ENCODE measurements around the gene PPP1R8.
A peak's percentile ranks its signal among the peaks of the same experiment; 100 is the strongest.
"Not testable (repeated sequence)": the region's sequence is repeated elsewhere in the genome, so short reads cannot be mapped to it uniquely, and the experiment has no call there.

Gene PPP1R8

GRCh38 chr1:27849951-27850350 is 19.4 kb downstream of the PPP1R8 start:
- H3K9me3 ChIP-seq (ENCODE audit: low read depth, low read length) = no peaks in the 10 kb centered on the region
- no peak overlapping the region for H3K4me3 ChIP-seq
- no peak overlapping the region for H3K9ac ChIP-seq (ENCODE audit: insufficient read length)
- no peak for DNase-seq (ENCODE audit: low read depth, low spot score)
- TF ChIP-seq EZH2 (IDR thresholded peaks at IDR 0.05) (no peak), POLR2AphosphoS5 (IDR thresholded peaks at IDR 0.05; ENCODE audit: borderline replicate concordance, low read depth, low read length) (no peak), FOXP2 (optimal IDR thresholded peaks at IDR 0.05; ENCODE audit: control extremely low read depth, extremely low read length, insufficient read depth) (no peak)
- H3K36me3 ChIP-seq (ENCODE audit: insufficient read depth, low read length) = peaks cover 61% of the 10 kb centered on the region
- H3K27ac ChIP-seq = no peak overlapping the region

GRCh38 chr1:27855085-27855484 is 24.5 kb downstream of the PPP1R8 start:
- DNase-seq (ENCODE audit: low read depth, low spot score) = no peak
- Histone ChIP-seq H3K4me3 (no peak overlapping the region), H3K9me3 (ENCODE audit: low read depth, low read length) (no peaks in the 10 kb centered on the region), H3K9ac (ENCODE audit: insufficient read length) (no peak overlapping the region), H3K36me3 (ENCODE audit: insufficient read depth, low read length) (peaks cover 17% of the 10 kb centered on the region; the same call in 1 of the 2 replicates), H3K27ac (no peak overlapping the region)
- no peak for TF ChIP-seq EZH2 (IDR thresholded peaks at IDR 0.05)
- no peak for TF ChIP-seq FOXP2 (optimal IDR thresholded peaks at IDR 0.05; ENCODE audit: control extremely low read depth, extremely low read length, insufficient read depth)
- no peak for TF ChIP-seq POLR2AphosphoS5 (IDR thresholded peaks at IDR 0.05; ENCODE audit: borderline replicate concordance, low read depth, low read length)

GRCh38 chr1:27856561-27857343 is 26.2 kb downstream of the PPP1R8 start:
- H3K9me3 ChIP-seq (ENCODE audit: low read depth, low read length) = no peaks in the 10 kb centered on the region
- TF ChIP-seq FOXP2 (optimal IDR thresholded peaks at IDR 0.05; ENCODE audit: control extremely low read depth, extremely low read length, insufficient read depth) = no peak
- TF ChIP-seq POLR2AphosphoS5 (IDR thresholded peaks at IDR 0.05; ENCODE audit: borderline replicate concordance, low read depth, low read length) = no peak
- TF ChIP-seq EZH2 (IDR thresholded peaks at IDR 0.05) = no peak
- no peak for DNase-seq (ENCODE audit: low read depth, low spot score)
- no peak overlapping the region for H3K9ac ChIP-seq (ENCODE audit: insufficient read length)
- no peak overlapping the region for H3K4me3 ChIP-seq
- H3K36me3 ChIP-seq (ENCODE audit: insufficient read depth, low read length) = peaks cover 1% of the 10 kb centered on the region; the same call in 1 of the 2 replicates
- no peak overlapping the region for H3K27ac ChIP-seq

GRCh38 chr1:27857552-27857951 is 27.0 kb downstream of the PPP1R8 start:
- H3K4me3 ChIP-seq; DNase-seq (ENCODE audit: low read depth, low spot score); H3K9ac ChIP-seq (ENCODE audit: insufficient read length); H3K36me3 ChIP-seq (ENCODE audit: insufficient read depth, low read length); H3K27ac ChIP-seq; H3K9me3 ChIP-seq (ENCODE audit: low read depth, low read length): not testable (repeated sequence)

- peak; percentile 20 for TF ChIP-seq FOXP2 (optimal IDR thresholded peaks at IDR 0.05; ENCODE audit: control extremely low read depth, extremely low read length, insufficient read depth)
- TF ChIP-seq POLR2AphosphoS5 (IDR thresholded peaks at IDR 0.05; ENCODE audit: borderline replicate concordance, low read depth, low read length) = no peak
- Histone ChIP-seq H3K27ac (no peak overlapping the region), H3K36me3 (ENCODE audit: insufficient read depth, low read length) (no peaks in the 10 kb centered on the region), H3K4me3 (peak overlapping the region; percentile 63), H3K9me3 (ENCODE audit: low read depth, low read length) (no peaks in the 10 kb centered on the region), H3K9ac (ENCODE audit: insufficient read length) (no peak overlapping the region)
- peak; percentile 51 for DNase-seq (ENCODE audit: low read depth, low spot score)
Measured at GRCh38 chr1:27858072-27858948, 27.7 kb downstream of the PPP1R8 start.

GRCh38 chr1:27858949-27859576 is 28.5 kb downstream of the PPP1R8 start:
- DNase-seq (ENCODE audit: low read depth, low spot score) = no peak
- no peak overlapping the region for H3K27ac ChIP-seq
- no peak overlapping the region for H3K9ac ChIP-seq (ENCODE audit: insufficient read length)
- no peak overlapping the region for H3K4me3 ChIP-seq
- TF ChIP-seq FOXP2 (optimal IDR thresholded peaks at IDR 0.05; ENCODE audit: control extremely low read depth, extremely low read length, insufficient read depth) (no peak), POLR2AphosphoS5 (IDR thresholded peaks at IDR 0.05; ENCODE audit: borderline replicate concordance, low read depth, low read length) (no peak), EZH2 (IDR thresholded peaks at IDR 0.05) (no peak)
- H3K36me3 ChIP-seq (ENCODE audit: insufficient read depth, low read length) = no peaks in the 10 kb centered on the region
- no peaks in the 10 kb centered on the region for H3K9me3 ChIP-seq (ENCODE audit: low read depth, low read length)

- Histone ChIP-seq H3K27ac (no peak overlapping the region), H3K9me3 (ENCODE audit: low read depth, low read length) (no peaks in the 10 kb centered on the region), H3K9ac (ENCODE audit: insufficient read length) (no peak overlapping the region), H3K4me3 (no peak overlapping the region), H3K36me3 (ENCODE audit: insufficient read depth, low read length) (no peaks in the 10 kb centered on the region)
- no peak for DNase-seq (ENCODE audit: low read depth, low spot score)
- TF ChIP-seq FOXP2 (optimal IDR thresholded peaks at IDR 0.05; ENCODE audit: control extremely low read depth, extremely low read length, insufficient read depth) = no peak
- no peak for TF ChIP-seq POLR2AphosphoS5 (IDR thresholded peaks at IDR 0.05; ENCODE audit: borderline replicate concordance, low read depth, low read length)
- TF ChIP-seq EZH2 (IDR thresholded peaks at IDR 0.05) = no peak
Measured at GRCh38 chr1:27861436-27861835, 30.9 kb downstream of the PPP1R8 start.

- no peaks in the 10 kb centered on the region for H3K9me3 ChIP-seq (ENCODE audit: low read depth, low read length)
Measured at GRCh38 chr1:27862004-27862403, 31.4 kb downstream of the PPP1R8 start.

More at GRCh38 chr1:27862004-27862403, 31.4 kb downstream of the PPP1R8 start:
- Histone ChIP-seq H3K36me3 (ENCODE audit: insufficient read depth, low read length) (no peaks in the 10 kb centered on the region), H3K9ac (ENCODE audit: insufficient read length) (no peak overlapping the region), H3K4me3 (no peak overlapping the region), H3K27ac (no peak overlapping the region)
- no peak for DNase-seq (ENCODE audit: low read depth, low spot score)
- TF ChIP-seq FOXP2 (optimal IDR thresholded peaks at IDR 0.05; ENCODE audit: control extremely low read depth, extremely low read length, insufficient read depth) (no peak), EZH2 (IDR thresholded peaks at IDR 0.05) (no peak), POLR2AphosphoS5 (IDR thresholded peaks at IDR 0.05; ENCODE audit: borderline replicate concordance, low read depth, low read length) (no peak)

All from SK-N-MC (cell line).